ENCODE results near the gene ABCA2. TPM values are rescaled to one million over a fixed set of nuclear protein-coding genes. Genes with fewer than 3 reads are reported as not detected.

ABCA2 gene
- total and polyA plus RNA-seq, 9 of the 15 experiments (the other 6 are each of a cell fraction or from before 2014, with no cell fraction given): 0.69 to 16.3 (median 6.1) TPM; not detected in 2

DNA sequence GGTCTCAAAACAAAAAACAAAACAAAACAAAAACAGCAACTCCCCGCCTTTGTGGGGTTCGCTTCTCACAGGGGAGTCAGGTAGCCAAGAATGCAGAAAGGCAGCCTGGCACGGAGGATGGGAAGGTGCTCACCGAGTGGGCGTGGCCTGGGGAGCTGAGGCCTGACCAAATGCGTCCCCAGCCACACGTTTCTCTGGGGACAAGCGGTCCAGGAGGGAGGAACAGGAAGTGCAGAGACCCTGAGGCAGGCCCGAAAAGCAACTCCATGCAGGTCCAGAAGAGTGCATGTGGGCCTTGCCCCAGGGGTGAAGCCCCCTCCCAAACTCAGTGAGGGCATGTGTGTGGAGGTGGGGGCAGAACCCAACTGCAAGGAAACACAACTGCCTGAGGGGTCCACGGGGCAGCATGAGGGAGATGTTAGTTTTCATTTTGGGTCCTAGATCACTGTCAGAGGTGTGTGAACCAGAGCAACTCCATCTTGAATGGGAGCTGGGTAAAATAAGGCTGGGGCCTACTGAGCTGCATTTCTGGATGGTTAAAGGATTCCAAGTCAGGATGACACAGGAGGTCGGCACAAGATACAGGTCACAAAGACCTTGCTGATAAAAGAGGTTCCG is 46.7 kb upstream of the ABCA2 start (continued):
- TF ChIP-seq, protein P1, sequence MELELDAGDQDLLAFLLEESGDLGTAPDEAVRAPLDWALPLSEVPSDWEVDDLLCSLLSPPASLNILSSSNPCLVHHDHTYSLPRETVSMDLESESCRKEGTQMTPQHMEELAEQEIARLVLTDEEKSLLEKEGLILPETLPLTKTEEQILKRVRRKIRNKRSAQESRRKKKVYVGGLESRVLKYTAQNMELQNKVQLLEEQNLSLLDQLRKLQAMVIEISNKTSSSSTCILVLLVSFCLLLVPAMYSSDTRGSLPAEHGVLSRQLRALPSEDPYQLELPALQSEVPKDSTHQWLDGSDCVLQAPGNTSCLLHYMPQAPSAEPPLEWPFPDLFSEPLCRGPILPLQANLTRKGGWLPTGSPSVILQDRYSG (tag; conservative IDR thresholded peaks at IDR 0.05; ENCODE audit: low read depth): peak; percentile 100
- TF ChIP-seq ZBTB17 (CRISPR knock-in tag; IDR thresholded peaks at IDR 0.05) (peak; percentile 98), PPARD (CRISPR knock-in tag; IDR thresholded peaks at IDR 0.05) (peak; percentile 92), ZFPM2 (CRISPR knock-in tag; IDR thresholded peaks at IDR 0.05) (peak; percentile 99), TAL1 (IDR thresholded peaks at IDR 0.05) (no peak), BHLHE40 (IDR thresholded peaks at IDR 0.05; ENCODE audit: low read length) (0 out of 2 replicates have a peak, but pooled peaks have one; percentile 11), HIVEP1 (CRISPR knock-in tag; IDR thresholded peaks at IDR 0.05) (peak; percentile 99), ZKSCAN1 (IDR thresholded peaks at IDR 0.05; ENCODE audit: low read depth, low read length) (no peak), MTA2 (IDR thresholded peaks at IDR 0.05; ENCODE audit: low read depth) (no peak), NCOA1 (IDR thresholded peaks at IDR 0.05; ENCODE audit: low read depth) (no peak)
- TF ChIP-seq, protein P2, sequence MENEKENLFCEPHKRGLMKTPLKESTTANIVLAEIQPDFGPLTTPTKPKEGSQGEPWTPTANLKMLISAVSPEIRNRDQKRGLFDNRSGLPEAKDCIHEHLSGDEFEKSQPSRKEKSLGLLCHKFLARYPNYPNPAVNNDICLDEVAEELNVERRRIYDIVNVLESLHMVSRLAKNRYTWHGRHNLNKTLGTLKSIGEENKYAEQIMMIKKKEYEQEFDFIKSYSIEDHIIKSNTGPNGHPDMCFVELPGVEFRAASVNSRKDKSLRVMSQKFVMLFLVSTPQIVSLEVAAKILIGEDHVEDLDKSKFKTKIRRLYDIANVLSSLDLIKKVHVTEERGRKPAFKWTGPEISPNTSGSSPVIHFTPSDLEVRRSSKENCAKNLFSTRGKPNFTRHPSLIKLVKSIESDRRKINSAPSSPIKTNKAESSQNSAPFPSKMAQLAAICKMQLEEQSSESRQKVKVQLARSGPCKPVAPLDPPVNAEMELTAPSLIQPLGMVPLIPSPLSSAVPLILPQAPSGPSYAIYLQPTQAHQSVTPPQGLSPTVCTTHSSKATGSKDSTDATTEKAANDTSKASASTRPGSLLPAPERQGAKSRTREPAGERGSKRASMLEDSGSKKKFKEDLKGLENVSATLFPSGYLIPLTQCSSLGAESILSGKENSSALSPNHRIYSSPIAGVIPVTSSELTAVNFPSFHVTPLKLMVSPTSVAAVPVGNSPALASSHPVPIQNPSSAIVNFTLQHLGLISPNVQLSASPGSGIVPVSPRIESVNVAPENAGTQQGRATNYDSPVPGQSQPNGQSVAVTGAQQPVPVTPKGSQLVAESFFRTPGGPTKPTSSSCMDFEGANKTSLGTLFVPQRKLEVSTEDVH (IDR thresholded peaks at IDR 0.05; ENCODE audit: low read depth, partially characterized antibody): no peak
- TF ChIP-seq, protein P3, sequence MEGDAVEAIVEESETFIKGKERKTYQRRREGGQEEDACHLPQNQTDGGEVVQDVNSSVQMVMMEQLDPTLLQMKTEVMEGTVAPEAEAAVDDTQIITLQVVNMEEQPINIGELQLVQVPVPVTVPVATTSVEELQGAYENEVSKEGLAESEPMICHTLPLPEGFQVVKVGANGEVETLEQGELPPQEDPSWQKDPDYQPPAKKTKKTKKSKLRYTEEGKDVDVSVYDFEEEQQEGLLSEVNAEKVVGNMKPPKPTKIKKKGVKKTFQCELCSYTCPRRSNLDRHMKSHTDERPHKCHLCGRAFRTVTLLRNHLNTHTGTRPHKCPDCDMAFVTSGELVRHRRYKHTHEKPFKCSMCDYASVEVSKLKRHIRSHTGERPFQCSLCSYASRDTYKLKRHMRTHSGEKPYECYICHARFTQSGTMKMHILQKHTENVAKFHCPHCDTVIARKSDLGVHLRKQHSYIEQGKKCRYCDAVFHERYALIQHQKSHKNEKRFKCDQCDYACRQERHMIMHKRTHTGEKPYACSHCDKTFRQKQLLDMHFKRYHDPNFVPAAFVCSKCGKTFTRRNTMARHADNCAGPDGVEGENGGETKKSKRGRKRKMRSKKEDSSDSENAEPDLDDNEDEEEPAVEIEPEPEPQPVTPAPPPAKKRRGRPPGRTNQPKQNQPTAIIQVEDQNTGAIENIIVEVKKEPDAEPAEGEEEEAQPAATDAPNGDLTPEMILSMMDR (IDR thresholded peaks at IDR 0.05 in 2 of 3, conservative IDR thresholded peaks at IDR 0.05 in 1 of 3; ENCODE audit: insufficient read depth in 2 of 3, low read depth in 1 of 3, low read length in 3 of 3): no peak
- TF ChIP-seq, protein P4, sequence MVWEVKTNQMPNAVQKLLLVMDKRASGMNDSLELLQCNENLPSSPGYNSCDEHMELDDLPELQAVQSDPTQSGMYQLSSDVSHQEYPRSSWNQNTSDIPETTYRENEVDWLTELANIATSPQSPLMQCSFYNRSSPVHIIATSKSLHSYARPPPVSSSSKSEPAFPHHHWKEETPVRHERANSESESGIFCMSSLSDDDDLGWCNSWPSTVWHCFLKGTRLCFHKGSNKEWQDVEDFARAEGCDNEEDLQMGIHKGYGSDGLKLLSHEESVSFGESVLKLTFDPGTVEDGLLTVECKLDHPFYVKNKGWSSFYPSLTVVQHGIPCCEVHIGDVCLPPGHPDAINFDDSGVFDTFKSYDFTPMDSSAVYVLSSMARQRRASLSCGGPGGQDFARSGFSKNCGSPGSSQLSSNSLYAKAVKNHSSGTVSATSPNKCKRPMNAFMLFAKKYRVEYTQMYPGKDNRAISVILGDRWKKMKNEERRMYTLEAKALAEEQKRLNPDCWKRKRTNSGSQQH (CRISPR knock-in tag; IDR thresholded peaks at IDR 0.05): peak; percentile 99
- TF ChIP-seq, protein P5, sequence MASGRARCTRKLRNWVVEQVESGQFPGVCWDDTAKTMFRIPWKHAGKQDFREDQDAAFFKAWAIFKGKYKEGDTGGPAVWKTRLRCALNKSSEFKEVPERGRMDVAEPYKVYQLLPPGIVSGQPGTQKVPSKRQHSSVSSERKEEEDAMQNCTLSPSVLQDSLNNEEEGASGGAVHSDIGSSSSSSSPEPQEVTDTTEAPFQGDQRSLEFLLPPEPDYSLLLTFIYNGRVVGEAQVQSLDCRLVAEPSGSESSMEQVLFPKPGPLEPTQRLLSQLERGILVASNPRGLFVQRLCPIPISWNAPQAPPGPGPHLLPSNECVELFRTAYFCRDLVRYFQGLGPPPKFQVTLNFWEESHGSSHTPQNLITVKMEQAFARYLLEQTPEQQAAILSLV (tag; IDR thresholded peaks at IDR 0.05): peak; percentile 99
- TF ChIP-seq, protein P6, sequence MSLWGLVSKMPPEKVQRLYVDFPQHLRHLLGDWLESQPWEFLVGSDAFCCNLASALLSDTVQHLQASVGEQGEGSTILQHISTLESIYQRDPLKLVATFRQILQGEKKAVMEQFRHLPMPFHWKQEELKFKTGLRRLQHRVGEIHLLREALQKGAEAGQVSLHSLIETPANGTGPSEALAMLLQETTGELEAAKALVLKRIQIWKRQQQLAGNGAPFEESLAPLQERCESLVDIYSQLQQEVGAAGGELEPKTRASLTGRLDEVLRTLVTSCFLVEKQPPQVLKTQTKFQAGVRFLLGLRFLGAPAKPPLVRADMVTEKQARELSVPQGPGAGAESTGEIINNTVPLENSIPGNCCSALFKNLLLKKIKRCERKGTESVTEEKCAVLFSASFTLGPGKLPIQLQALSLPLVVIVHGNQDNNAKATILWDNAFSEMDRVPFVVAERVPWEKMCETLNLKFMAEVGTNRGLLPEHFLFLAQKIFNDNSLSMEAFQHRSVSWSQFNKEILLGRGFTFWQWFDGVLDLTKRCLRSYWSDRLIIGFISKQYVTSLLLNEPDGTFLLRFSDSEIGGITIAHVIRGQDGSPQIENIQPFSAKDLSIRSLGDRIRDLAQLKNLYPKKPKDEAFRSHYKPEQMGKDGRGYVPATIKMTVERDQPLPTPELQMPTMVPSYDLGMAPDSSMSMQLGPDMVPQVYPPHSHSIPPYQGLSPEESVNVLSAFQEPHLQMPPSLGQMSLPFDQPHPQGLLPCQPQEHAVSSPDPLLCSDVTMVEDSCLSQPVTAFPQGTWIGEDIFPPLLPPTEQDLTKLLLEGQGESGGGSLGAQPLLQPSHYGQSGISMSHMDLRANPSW (CRISPR knock-in tag; IDR thresholded peaks at IDR 0.05): no peak
- TF ChIP-seq, protein P7, sequence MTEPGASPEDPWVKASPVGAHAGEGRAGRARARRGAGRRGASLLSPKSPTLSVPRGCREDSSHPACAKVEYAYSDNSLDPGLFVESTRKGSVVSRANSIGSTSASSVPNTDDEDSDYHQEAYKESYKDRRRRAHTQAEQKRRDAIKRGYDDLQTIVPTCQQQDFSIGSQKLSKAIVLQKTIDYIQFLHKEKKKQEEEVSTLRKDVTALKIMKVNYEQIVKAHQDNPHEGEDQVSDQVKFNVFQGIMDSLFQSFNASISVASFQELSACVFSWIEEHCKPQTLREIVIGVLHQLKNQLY (CRISPR knock-in tag; conservative IDR thresholded peaks at IDR 0.05): 0 out of 4 replicates have a peak, but pooled peaks of 1 of the 2 experiments have one; percentile 65
